HG02759 (cell line): Measurements from ENCODE around the gene OR6V1.
A peak's percentile ranks its signal among the peaks of the same experiment; 100 is the strongest.
"Not testable (repeated sequence)": the region's sequence is repeated elsewhere in the genome, so short reads cannot be mapped to it uniquely, and the experiment has no call there.

Experiments used
- ATAC-seq: cut with Tn5 transposase; IDR thresholded peaks from one replicate; pipeline ENCODE4 v1.9.1; 2021; ENCODE audit warnings: mild to moderate bottlenecking, moderate library complexity; ENCODE audit not compliant: unreplicated experiment

Gene OR6V1

DNA sequence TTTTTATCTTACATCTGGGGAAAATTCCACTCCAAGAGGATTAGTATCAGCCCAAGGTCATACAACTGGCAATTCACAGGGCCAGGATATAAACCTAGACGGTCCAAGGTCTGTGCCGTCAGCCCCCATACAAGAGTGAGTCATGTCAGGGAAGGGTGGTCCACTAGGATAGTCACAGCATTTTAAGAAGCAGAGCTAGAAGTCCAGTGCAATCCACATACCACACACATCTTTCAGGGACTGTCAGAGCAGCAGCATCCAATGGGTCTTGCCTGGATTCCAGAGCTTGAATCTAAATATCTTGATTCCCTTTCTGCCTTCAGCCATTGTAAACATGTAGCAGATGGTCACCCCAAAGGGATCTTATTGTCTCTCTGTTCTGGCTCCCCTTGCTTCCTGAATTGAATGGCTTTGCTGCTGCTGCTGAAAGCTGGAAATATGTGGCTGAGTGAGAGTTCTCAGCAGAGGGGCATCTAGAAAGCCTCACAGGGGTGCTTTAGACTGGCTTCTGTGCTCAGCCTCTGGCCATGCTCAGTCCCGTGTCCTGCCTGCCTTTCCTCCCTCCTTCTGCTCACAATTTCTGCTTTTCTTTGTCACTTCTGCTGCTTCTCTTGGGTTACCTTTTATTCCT is 9.9 kb upstream of the OR6V1 start:
- ATAC-seq, result no peak

DNA sequence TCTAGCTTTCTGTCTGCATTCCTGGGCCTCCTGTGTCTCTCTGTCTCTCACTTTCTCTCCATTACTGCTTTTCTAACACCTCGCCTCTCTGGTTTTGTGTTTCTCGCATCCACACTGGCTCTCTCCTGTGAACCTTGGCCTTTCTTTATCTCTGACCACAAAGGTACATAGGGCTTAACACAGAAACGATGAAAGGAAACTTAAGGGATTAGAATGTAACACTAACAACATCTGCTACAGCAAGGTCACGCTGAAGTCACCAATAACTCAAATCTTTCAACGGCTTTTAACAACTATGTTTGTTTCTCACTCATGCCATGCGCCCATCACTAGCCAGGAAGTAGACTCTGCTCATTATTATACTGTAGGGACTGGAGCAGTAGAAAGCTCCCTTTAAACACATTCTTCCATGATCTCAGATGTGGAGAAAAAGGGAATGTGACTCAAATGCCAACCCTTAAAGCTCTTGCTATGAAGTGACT is 9.3 kb upstream of the OR6V1 start:
- ATAC-seq, result no peak

DNA sequence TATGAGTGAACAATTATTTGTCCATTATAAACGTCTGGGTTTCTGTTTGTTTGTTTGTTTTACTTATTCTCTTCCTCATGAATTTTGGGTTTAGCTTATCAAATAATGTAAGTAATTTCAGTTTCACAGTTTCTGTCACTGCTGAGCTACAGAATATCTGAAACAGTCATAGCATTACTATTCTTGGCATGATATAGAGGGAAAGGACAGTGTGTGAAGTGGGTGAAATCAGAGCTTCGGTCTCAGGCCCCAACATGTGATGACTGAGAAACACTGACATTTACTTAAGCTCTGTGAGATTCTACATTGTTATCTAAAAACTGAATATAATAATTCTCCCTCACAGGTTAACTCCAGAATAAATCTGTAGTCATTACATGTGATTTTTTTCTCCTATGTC is 8.8 kb upstream of the OR6V1 start:
- ATAC-seq, result no peak

DNA sequence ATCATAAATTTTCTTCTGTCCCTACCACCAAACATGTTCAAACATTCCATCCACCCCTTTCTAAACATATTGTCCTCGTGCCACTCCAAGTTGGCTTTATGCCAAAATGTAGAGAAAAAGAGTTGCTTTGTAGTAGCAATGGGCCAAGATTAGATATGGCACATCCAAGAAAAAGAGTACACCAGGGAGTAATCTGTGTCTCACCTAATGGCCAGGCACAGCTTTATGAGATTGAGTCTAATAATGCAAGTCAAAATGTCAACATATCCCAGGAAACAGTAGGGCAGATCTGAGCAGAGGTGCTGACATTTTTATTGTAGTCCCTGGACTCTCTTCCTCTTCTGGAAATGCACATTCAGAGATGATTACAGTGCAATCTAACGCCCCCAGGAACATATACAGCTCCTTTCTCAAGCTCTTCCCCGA is 5.7 kb upstream of the OR6V1 start:
- ATAC-seq, result no peak

DNA sequence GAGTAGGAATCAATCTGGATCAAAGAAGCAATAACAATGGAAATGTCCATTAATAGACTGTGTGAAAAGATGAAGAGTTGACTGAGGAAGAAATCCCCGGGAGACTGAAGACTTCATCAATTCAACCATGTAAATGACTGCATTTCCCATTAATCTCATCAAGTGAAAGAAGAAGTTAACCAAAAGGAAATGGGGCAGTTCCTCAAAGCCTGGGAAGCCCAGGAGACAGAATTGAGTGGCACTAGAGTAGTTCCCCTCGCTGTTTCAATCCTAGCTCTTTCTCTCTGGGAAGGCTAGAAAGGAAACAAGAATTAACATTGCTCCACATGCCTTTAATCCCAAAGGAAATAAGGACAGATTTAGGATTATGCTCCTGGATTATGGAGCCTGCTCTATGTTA is 4.8 kb upstream of the OR6V1 start:
- no peak for ATAC-seq

DNA sequence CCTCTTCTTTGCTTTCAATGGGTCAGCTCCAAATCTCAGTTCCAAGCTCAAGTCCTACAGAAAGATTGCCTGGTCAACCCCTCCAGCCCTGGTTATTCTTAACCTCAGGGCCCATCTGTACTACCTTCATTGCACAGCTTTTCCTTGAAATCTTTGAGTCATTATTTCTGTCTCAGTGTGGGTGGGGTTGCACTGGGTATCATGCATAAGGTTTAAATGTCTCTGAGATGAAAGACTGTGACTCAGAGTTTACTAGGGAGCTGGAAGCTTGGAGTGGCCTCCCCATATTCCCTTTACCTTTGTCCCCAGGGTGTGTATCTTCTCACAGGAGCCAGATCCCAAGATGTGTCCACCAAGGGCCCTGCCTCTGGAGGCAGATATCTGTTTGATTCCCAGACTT is 3.3 kb upstream of the OR6V1 start:
- no peak for ATAC-seq

DNA sequence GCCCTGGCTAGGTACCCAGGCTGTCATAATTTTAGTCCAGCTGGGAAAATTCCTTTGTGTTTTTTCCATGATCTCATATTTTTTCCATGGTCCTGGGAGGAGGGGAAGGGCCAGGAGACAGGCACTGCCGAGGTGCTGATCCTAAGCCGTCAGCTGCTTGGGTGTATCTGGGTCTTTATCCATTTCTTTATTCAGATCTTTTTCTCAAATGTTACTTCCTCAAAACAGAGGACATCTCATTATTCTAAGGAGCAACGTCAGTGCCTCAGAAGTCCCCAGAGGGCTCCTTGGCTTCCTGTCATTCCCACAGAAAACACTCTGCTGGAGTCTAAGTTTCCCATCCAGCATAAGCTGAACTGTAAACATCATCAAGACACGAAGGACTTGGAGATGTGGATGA is 2.8 kb upstream of the OR6V1 start:
- no peak for ATAC-seq

DNA sequence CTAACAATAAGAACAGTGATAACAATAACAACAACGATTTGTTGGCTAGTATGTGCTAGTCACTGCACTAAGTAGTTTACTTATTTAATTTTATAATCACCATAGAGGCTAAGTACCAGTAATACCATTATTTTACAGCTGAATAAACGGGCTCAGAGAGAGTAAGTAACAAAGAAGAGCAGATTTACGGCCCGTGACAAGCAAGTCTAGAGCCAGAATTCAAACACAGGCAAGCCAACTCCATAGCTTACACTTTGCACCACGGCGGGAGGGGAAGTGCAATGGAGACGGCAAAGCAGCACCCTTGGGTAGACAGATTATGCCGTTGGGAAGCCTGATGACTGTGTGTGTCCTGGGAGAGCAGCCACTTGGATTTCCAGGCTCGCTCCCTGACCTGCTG is 1.2 kb upstream of the OR6V1 start:
- ATAC-seq, result no peak

DNA sequence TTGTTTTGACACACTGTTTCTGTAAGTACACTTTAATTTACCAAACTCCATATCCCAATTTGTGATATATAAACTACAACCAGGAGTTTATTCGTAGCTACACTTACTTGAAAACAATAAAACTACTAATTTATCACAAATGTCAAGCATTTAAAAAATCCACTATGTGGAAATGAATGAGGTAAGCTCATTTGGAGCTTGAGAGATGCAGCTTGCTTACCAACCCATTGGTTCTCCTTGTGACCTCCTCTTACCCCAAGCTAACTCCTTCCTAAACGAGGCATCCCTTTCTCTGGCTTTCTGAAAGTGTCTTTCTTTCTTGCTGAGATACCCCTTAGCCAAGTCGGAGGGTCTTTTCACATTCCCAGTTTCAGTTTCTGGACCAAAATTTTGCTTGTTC is 2.5 kb downstream of the OR6V1 start:
- ATAC-seq, result no peak

DNA sequence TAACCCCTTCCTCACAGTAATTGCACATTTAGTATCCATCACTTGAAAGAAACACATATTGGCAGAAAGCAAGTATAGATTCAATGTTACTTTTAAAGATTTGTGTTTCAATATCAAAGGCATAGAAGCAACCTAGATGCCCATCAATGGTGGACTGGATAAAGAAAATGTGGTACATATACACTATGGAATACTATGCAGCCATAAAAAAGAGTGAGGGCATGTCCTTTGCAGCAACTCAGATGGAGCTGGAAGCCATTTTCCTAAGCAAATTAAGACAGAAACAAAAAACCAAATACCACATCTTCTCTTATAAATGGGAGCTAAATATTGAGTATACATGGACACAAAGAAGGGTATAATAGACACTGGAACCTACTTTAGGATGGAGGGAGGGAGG is 3.6 kb downstream of the OR6V1 start:
- ATAC-seq, result no peak

DNA sequence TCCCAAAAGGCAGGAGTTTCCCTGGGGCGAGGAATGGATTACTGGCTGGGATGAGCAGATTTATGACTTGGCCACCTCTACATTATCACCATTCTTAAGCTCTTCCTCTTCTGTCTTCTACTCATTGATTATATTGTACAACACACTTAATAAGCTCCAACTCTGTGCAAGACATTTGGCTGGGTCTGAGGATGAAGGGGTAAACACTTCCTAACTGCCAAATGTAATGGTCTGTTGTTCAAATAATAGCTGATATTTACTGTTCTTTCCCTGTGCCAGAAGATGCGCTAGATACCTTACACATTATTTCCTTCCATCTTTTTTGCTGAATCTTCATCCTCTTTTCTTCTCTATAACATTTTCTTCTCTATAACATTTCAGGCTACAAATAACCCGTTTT is 11.6 kb downstream of the OR6V1 start:
- ATAC-seq, result no peak

DNA sequence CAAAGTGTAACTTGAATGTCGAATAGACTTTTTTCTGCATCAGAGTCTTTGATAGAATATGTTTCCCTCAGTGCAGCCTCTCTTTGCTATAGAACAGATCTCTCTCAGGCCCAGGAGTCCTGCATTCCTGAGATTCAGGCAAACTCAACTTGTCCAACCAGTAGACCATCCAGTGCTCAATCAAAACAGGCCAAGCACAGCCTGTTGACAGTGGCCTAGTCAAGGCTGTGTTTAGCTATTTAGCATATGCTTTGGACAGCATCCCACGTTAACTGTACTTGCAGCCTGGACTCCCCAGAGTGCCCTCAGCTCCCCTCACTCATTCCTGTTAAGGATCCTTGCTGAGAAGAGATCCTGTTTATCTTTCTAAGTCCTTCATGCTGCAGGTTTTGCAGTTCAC is 16.3 kb downstream of the OR6V1 start:
- ATAC-seq, result no peak

DNA sequence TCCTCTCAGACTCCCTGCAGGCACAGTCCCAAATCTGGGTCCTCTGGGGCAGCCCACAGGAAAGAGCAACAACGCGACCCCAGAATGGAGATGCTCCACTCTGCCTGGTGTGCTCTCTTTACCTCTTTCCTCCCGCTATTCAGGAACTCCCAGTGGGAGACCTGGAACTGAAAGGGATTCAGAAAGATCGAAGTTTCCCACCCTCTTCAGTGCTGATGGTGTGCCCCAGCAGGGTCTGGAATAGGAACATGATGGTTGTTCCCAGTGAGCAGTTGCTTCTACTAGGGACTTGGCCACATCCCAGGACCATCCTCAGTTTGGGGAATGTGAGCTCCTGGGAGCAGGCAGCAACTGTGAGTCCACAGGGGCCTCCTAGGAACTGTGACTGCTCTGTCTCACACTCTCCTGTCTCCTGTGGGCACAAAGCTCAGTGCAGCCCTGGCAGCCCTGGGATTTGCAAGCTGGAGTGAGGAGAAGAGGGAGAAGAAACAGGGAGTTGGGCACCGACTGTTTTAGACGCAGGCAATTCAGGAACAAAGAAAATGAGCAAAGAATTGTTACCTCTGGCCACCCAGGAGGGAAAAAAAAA is 17.9 kb downstream of the OR6V1 start:
- no peak for ATAC-seq

DNA sequence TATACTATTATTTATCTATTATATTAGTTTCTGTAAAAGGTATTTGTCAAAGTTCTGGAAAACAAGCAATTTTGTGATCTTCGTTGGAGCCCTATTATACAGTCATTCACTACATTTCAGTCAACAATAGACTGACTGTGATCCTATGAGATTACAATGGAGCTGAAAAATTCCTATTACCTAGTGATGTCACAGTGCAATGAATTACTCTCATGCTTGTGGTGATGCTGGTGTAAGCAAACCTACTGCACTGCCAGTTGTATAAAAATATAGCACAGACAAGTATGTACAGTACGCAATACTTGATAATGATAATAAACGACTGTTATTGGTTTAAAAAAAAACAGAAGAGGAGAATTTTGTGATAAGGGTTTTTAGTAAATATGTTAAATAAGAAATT is 21.4 kb downstream of the OR6V1 start:
- no peak for ATAC-seq

DNA sequence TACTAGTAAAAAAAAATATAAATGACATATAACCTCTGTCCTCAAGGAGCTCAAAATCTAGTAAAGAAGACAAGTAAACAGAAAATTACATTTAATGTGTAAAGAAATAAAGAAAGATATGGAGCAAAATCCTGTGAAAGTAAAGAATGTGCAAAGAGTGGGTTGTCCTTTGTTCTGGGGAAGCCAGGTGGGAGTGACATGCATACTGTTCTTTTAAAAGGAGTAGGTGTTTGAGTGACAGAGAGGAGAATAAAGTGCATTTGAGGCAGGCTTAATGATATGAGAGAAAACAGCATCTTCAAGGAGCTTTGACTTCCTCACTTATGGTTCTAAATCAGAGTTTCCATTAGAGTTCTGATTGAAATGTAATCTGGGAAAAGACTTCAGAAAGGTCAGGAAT is 22.0 kb downstream of the OR6V1 start:
- no peak for ATAC-seq

DNA sequence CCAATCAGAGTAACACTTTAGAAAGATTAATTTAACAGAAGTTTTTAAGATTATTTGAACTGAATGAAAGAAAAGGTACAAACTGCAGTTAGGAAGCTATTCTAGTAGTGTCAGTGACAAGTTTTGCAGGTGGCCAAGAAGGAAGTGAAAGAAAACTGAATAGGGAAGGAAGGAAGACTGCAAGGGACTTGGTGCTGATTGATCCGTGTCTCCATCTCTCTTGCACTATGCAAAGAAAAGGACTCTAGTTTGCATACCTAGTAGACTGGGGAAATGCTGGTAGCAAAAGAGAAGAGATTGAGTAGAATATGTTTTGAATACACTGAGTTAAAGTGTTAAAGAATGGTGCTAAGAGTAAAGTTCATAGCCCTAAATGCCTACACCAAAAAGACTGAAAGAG is 33.0 kb downstream of the OR6V1 start:
- peak; percentile 65 for ATAC-seq

DNA sequence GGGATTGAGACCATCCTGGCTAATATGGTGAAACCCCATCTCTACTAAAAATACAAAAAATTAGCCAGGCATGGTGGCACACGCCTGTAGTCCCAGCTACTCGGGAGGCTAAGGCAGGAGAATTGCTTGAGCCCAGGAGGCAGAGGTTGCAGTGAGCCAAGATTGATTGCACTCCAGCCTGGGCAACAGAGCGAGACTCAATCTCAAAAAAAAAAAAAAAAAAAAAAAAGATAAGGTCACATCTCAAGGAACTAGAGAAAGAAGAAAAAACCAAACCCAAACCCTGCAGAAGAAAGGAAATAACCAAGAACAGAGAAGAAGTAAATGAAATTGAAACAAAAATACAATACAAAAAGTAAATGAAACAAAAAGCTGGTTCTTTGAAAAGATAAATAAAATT is 33.5 kb downstream of the OR6V1 start:
- ATAC-seq, result not testable (repeated sequence)

DNA sequence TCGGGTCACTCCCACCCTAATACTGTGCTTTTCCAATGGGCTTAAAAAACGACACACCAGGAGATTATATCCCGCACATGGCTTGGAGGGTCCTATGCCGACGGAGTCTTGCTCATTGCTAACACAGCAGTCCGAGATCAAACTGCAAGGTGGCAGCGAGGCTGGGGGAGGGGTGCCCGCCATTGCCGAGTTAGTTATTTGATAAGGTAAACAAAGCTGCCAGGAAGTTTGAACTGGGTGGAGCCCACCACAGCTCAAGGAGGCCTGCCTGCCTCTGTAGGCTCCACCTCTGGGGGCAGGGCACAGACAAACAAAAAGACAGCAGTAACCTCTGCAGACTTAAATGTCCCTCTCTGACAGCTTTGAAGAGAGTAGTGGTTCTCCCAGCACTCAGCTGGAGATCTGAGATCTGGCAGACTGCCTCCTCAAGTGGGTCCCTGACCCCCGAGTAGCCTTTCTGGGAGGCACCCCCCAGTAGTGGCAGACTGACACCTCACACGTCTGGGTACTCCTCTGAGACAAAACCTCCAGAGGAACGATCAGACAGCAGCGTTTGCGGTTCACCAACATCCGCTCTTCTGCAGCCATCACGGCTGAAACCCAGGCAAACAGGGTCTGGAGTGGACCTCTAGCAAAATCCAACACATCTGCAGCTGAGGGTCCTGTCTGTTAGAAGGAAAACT is 36.5 kb downstream of the OR6V1 start:
- not testable (repeated sequence) for ATAC-seq

DNA sequence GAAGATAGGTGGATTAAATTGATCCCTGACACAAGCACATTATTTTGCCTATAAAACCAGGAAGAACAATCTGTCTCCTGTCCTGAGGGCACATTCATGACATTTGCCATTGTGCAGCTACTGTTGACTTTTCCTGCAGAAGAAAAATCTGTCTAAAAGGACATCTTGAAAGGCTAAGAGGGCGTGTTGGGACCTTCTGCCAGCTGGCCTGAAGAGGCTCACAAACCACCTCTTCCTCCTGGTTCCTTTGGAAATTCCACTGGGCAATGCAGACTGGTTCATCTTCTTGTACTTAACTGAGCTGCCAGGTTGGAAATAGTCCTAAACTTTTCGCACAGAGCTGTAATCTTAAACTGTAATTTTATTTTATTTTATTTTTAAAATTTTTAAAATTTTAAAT is 44.0 kb downstream of the OR6V1 start:
- ATAC-seq, result no peak

DNA sequence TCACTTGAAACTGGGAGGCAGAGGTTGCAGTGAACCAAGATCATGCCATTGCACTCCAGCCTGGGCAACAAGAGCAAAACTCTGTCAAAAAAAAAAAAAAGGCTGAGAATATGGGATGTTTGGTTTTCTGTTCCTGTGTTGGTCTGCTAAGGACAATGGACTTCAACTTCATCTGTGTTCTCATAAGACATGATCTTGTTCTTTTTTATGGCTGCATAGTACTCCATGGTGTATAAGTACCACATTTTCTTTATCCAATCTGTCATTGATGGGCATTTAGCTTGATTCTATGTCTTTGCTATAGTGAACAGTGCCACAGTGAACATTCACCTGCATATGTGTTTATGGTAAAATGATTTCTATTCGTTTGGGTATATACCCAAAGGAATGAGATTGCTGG is 47.4 kb downstream of the OR6V1 start:
- ATAC-seq, result not testable (repeated sequence)
